GM12801 (cell line): ENCODE results near the gene LTK.

Source experiments
- CTCF ChIP-seq: IDR thresholded peaks from one replicate; pipeline ENCODE4 v1.5.1; 2011; ENCODE audit warnings: control low read depth; ENCODE audit not compliant: insufficient read length; ENCODE audit errors: extremely low read depth

Gene LTK

GRCh38 chr15:41465822-41466421 is 47.7 kb downstream of the LTK start:
- TF ChIP-seq CTCF, result peak; percentile 98

- no peak for TF ChIP-seq CTCF
Observed at GRCh38 chr15:41464889-41465580, 48.6 kb downstream of the LTK start.

- TF ChIP-seq CTCF, result no peak
Observed at GRCh38 chr15:41462084-41462795, 51.4 kb downstream of the LTK start.
